Lung (tissue), 12 donors: Measurements from ENCODE around the gene MLH1. TPM values are rescaled to one million over a fixed set of nuclear protein-coding genes. Genes with fewer than 3 reads are reported as not detected.

Experiments used
- ATAC-seq: fragments of 200-7000 bp; cut with Tn5 transposase; one replicate; pipeline ENCODE4 v1.9.1; 2020; ENCODE audit warnings: moderate number of reproducible peaks; ENCODE audit not compliant: insufficient read depth, low FRiP score
- DNase-seq, 3 donors: peaks; one replicate each; pipeline ENCODE4 v3.0.0-alpha.2; 2013 to 2017
- H3K27ac ChIP-seq, 2 donors: one replicate each; pipeline ENCODE4 v1.5.1; 2013; ENCODE audit warnings: mild to moderate bottlenecking in 2 of 2, moderate library complexity in 2 of 2, control low read depth in 1 of 2, inconsistent platforms in 1 of 2, low read depth in 1 of 2, low read length in 1 of 2
- H3K27me3 ChIP-seq, 3 donors: one replicate each; pipeline ENCODE4 v1.5.1; 2013; ENCODE audit warnings: low read length in 2 of 3; ENCODE audit not compliant: control insufficient read depth in 3 of 3, insufficient read depth in 3 of 3
- H3K36me3 ChIP-seq, 4 donors: one replicate each; pipeline ENCODE4 v1.5.1; 2013; ENCODE audit warnings: low read length in 4 of 4, mild to moderate bottlenecking in 1 of 4, moderate library complexity in 1 of 4; ENCODE audit not compliant: control insufficient read depth in 4 of 4, insufficient read depth in 4 of 4
- H3K4me1 ChIP-seq, 5 donors: one replicate each; pipeline ENCODE4 v1.5.1; 2013; ENCODE audit warnings: low read length in 5 of 5, mild to moderate bottlenecking in 2 of 5, moderate library complexity in 1 of 5; ENCODE audit not compliant: control insufficient read depth in 5 of 5, insufficient read depth in 5 of 5
- H3K4me3 ChIP-seq: one replicate; pipeline ENCODE4 v1.5.1; 2013; ENCODE audit warnings: mild to moderate bottlenecking, control low read depth, moderate library complexity
- H3K9ac ChIP-seq, 2 donors: one replicate each; pipeline ENCODE4 v1.5.1; 2013; ENCODE audit warnings: low read length in 2 of 2, control low read depth in 1 of 2; ENCODE audit not compliant: insufficient read depth in 1 of 2
- H3K9me3 ChIP-seq, 4 donors: one replicate each; pipeline ENCODE4 v1.5.1; 2013; ENCODE audit warnings: low read length in 3 of 4, mild to moderate bottlenecking in 1 of 4, moderate library complexity in 1 of 4; ENCODE audit not compliant: control insufficient read depth in 4 of 4, insufficient read depth in 3 of 4
- WGBS, 2 donors: extraction: QIAGEN DNeasy Blood & Tissue Kit; methylation state at CpG; one replicate each; pipeline ENCODE4 v1.1.7; 2013; 5-methylcytosine and 5-hydroxymethylcytosine counted together
- polyA plus RNA-seq, 2 donors: library from polyadenylated mRNA; stranded (reverse); fragments of 200-250 nt; gene quantifications; one replicate each; pipeline ENCODE4 v1.2.1, GENCODE V29; 2013
- total RNA-seq, 2 donors: library from RNA; depleted of rRNA in 1 of 2; stranded (reverse); fragments of >200 nt in 1 of 2; gene quantifications; one replicate each; pipeline ENCODE4 v1.2.1, GENCODE V29; 2014 to 2021
- TF ChIP-seq, protein P1 (sequence below): IDR thresholded peaks from 2 replicates; pipeline ENCODE4 v1.5.1; 2012; ENCODE audit warnings: mild to moderate bottlenecking; ENCODE audit errors: control extremely low read depth, extremely low read depth
- donor health status: control.
- donor health status: control.
- donor health status: Bipolar disorder and iron deficiency.
- donor health status: healthy.
- donor health status: DM: yes; HTN: yes; CAD: no.

Gene MLH1
- total and polyA plus RNA-seq, 4 donors = 14.3 to 66.4 (median 29.8) TPM

GRCh38 chr3:37014620-37015019, 21.3 kb downstream of the MLH1 start:
- WGBS, 2 donors = 92 to 93% methylated on average over 2 of the region's 2 CpGs

DNA sequence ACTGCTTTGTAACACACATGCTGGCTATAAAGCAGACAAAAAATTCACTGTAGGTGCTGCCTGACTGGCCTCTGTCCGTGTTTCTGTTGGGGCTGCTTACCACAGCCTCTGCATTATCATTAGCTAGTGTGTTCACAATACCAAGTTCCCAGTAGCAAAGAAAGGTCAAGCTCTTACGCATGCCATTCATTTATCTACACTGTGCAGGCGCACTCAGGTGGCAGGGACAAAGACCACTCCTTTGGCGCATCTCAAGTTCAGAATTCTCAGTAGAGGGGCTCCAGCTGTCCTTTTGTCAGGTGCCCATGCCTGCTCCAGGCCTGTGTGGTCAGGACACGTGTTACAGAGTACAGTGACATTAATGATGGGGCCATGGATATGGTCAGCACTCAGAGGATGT, 22.3 kb downstream of the MLH1 start:
- peak overlapping the region in 1 of 2 donors; percentile 77 for H3K27ac ChIP-seq
- H3K9ac ChIP-seq = no peak overlapping the region
- H3K36me3 ChIP-seq = peaks cover 12 to 38% (median 36%) of the 10 kb centered on the region in 4 donors
- no peak overlapping the region for H3K4me3 ChIP-seq
- 95 to 96% methylated on average over 5 of the region's 5 CpGs for WGBS, 2 donors
- no peaks in the 10 kb centered on the region for H3K9me3 ChIP-seq
- TF ChIP-seq, protein P1, sequence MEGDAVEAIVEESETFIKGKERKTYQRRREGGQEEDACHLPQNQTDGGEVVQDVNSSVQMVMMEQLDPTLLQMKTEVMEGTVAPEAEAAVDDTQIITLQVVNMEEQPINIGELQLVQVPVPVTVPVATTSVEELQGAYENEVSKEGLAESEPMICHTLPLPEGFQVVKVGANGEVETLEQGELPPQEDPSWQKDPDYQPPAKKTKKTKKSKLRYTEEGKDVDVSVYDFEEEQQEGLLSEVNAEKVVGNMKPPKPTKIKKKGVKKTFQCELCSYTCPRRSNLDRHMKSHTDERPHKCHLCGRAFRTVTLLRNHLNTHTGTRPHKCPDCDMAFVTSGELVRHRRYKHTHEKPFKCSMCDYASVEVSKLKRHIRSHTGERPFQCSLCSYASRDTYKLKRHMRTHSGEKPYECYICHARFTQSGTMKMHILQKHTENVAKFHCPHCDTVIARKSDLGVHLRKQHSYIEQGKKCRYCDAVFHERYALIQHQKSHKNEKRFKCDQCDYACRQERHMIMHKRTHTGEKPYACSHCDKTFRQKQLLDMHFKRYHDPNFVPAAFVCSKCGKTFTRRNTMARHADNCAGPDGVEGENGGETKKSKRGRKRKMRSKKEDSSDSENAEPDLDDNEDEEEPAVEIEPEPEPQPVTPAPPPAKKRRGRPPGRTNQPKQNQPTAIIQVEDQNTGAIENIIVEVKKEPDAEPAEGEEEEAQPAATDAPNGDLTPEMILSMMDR = no peak
- H3K4me1 ChIP-seq = peaks cover 0 to 5% (median 0%) of the 10 kb centered on the region in 5 donors
- ATAC-seq (no peak), DNase-seq (no peak)
- no peaks in the 10 kb centered on the region for H3K27me3 ChIP-seq

More at GRCh38 chr3:37014620-37015019, 21.3 kb downstream of the MLH1 start:
- no peak for DNase-seq
- Histone ChIP-seq H3K4me3 (no peak overlapping the region), H3K27ac (peak overlapping the region in 1 of 2 donors; percentile 69), H3K27me3 (no peaks in the 10 kb centered on the region), H3K9ac (no peak overlapping the region), H3K4me1 (peaks cover 0 to 5% (median 0%) of the 10 kb centered on the region in 5 donors), H3K36me3 (peaks cover 9 to 34% (median 31%) of the 10 kb centered on the region in 4 donors), H3K9me3 (no peaks in the 10 kb centered on the region)
- ATAC-seq = no peak
- TF ChIP-seq, protein P1 = no peak

- H3K9ac ChIP-seq = no peak overlapping the region
- ATAC-seq (no peak), DNase-seq (no peak)
- H3K27me3 ChIP-seq = no peaks in the 10 kb centered on the region
- H3K4me1 ChIP-seq = peaks cover 0 to 5% (median 0%) of the 10 kb centered on the region in 5 donors
- TF ChIP-seq, protein P1 = no peak
- no peaks in the 10 kb centered on the region for H3K9me3 ChIP-seq
- no peak overlapping the region for H3K4me3 ChIP-seq
- WGBS, 2 donors = 96 to 98% methylated on average over 8 of the region's 8 CpGs
- peak overlapping the region in 1 of 2 donors; percentile 80 for H3K27ac ChIP-seq
- H3K36me3 ChIP-seq = peaks cover 18 to 48% (median 44%) of the 10 kb centered on the region in 4 donors
Observed at GRCh38 chr3:37016903-37017302, 23.6 kb downstream of the MLH1 start.

- H3K4me3 ChIP-seq = no peak overlapping the region
- ATAC-seq (no peak), DNase-seq (no peak)
- TF ChIP-seq, protein P1 = no peak
- peaks cover 21 to 48% (median 46%) of the 10 kb centered on the region in 4 donors for H3K36me3 ChIP-seq
- peaks cover 0 to 5% (median 0%) of the 10 kb centered on the region in 5 donors for H3K4me1 ChIP-seq
- 96 to 99% methylated on average over 3 of the region's 3 CpGs for WGBS, 2 donors
- peak overlapping the region in 1 of 2 donors; percentile 80 for H3K27ac ChIP-seq
- H3K9ac ChIP-seq = no peak overlapping the region
- no peaks in the 10 kb centered on the region for H3K27me3 ChIP-seq
- H3K9me3 ChIP-seq = no peaks in the 10 kb centered on the region
Observed at GRCh38 chr3:37017683-37018082, 24.4 kb downstream of the MLH1 start.
